CD4-positive, alpha-beta T cell treated with Interleukin-21 for 1 hour (primary cell): Measurements from ENCODE around the gene ATP2A3.

Source experiments
- DNase-seq: peaks from one replicate; pipeline ENCODE4 v3.0.0-alpha.2; 2020

The ATP2A3 gene

GRCh38 chr17:3906881-3907280 is 57.4 kb downstream of the ATP2A3 start:
- DNase-seq = no peak

GRCh38 chr17:3905017-3905520 is 59.2 kb downstream of the ATP2A3 start:
- no peak for DNase-seq

GRCh38 chr17:3904501-3904900 is 59.7 kb downstream of the ATP2A3 start:
- no peak for DNase-seq

GRCh38 chr17:3903881-3904290 is 60.4 kb downstream of the ATP2A3 start:
- DNase-seq = no peak

GRCh38 chr17:3903051-3903825 is 61.0 kb downstream of the ATP2A3 start:
- DNase-seq = no peak

GRCh38 chr17:3900646-3901045 is 63.6 kb downstream of the ATP2A3 start:
- no peak for DNase-seq

GRCh38 chr17:3897731-3898130 is 66.5 kb downstream of the ATP2A3 start:
- DNase-seq = no peak

GRCh38 chr17:3896968-3897235 is 67.3 kb downstream of the ATP2A3 start:
- no peak for DNase-seq

GRCh38 chr17:3896108-3896967 is 67.9 kb downstream of the ATP2A3 start:
- no peak for DNase-seq

- DNase-seq = no peak
Observed at GRCh38 chr17:3895354-3895753, 68.9 kb downstream of the ATP2A3 start.

GRCh38 chr17:3894911-3895343 is 69.3 kb downstream of the ATP2A3 start:
- DNase-seq = no peak

GRCh38 chr17:3894188-3894587 is 70.0 kb downstream of the ATP2A3 start:
- DNase-seq = no peak

- no peak for DNase-seq
Observed at GRCh38 chr17:3893720-3894116, 70.5 kb downstream of the ATP2A3 start.

GRCh38 chr17:3893003-3893719 is 71.1 kb downstream of the ATP2A3 start, which contains the start of gene CAMKK1:
Gene CAMKK1, minus strand, starts transcription at chr17:3893053. Its CDS starts 7,366 bp downstream, at chr17:3885687.
- DNase-seq = peak; percentile 91

GRCh38 chr17:3892095-3892998 is 71.9 kb downstream of the ATP2A3 start:
- peak; percentile 86 for DNase-seq

- DNase-seq = no peak
Observed at GRCh38 chr17:3891626-3892094, 72.6 kb downstream of the ATP2A3 start.

- no peak for DNase-seq
Observed at GRCh38 chr17:3890878-3891219, 73.4 kb downstream of the ATP2A3 start.

- DNase-seq = no peak
Observed at GRCh38 chr17:3890082-3890877, 74.0 kb downstream of the ATP2A3 start.

GRCh38 chr17:3889325-3890012 is 74.8 kb downstream of the ATP2A3 start:
- DNase-seq = no peak

GRCh38 chr17:3888343-3889171 is 75.7 kb downstream of the ATP2A3 start:
- DNase-seq = no peak
